Vagina (tissue), 2 donors: ENCODE results near the gene MVD. TPM values are rescaled to one million over a fixed set of nuclear protein-coding genes. Genes with fewer than 3 reads are reported as not detected.

Source experiments
- DNase-seq, 2 donors: peaks; one replicate each; pipeline ENCODE4 v3.0.0-alpha.2; 2017; ENCODE audit errors: extremely low spot score in 2 of 2
- H3K27ac ChIP-seq: fragments of 200-600 bp; sonication (generic); one replicate; pipeline ENCODE4 v1.5.1; 2019
- H3K27me3 ChIP-seq: fragments of 200-600 bp; sonication (generic); one replicate; pipeline ENCODE4 v1.5.1; 2019
- H3K36me3 ChIP-seq, 2 donors: fragments of 200-600 bp; sonication (generic); one replicate each; pipeline ENCODE4 v1.5.1; 2017 to 2019
- H3K4me1 ChIP-seq: fragments of 200-600 bp; sonication (generic); one replicate; pipeline ENCODE4 v1.5.1; 2019
- H3K4me3 ChIP-seq, 2 donors: fragments of 200-600 bp; sonication (generic); 1 replicate in 1 of 2; 2 replicates in 1 of 2; pipeline ENCODE4 v1.5.1; 2016 to 2019
- H3K9me3 ChIP-seq: fragments of 200-600 bp; sonication (generic); one replicate; pipeline ENCODE4 v1.5.1; 2019
- POLR2A ChIP-seq, 2 donors: fragments of 450-650 bp; IDR thresholded peaks; one replicate each; pipeline ENCODE4 v1.6.1; 2017; ENCODE audit warnings: antibody characterized with exemption in 2 of 2, mild to moderate bottlenecking in 2 of 2, moderate library complexity in 2 of 2
- POLR2AphosphoS5 ChIP-seq, 2 donors: sonication (generic); formaldehyde crosslinking; IDR thresholded peaks; one replicate each; pipeline ENCODE4 v1.9.0; 2017; ENCODE audit warnings: antibody characterized with exemption in 2 of 2, mild to moderate bottlenecking in 2 of 2, low read depth in 1 of 2; ENCODE audit not compliant: insufficient read depth in 1 of 2
- intact Hi-C: fragments of 100-400 bp; cut with DNase I; formaldehyde crosslinking; loops from one replicate; pipeline ENCODE4 v1.15.1; 2023
- total RNA-seq: library from RNA; depleted of rRNA; stranded (reverse); fragments of >200 nt; gene quantifications from one replicate; pipeline ENCODE4 v1.2.3, GENCODE V29; 2016
- TF ChIP-seq, protein P1 (sequence below), 3 experiments: fragments of 450-650 bp in 2 of 3; fragments of 200-600 bp in 1 of 3; sonication (generic) in 1 of 3; IDR thresholded peaks; one replicate each; pipeline ENCODE4 v1.5.1; 2017 to 2019; ENCODE audit warnings: antibody characterized with exemption in 3 of 3, mild to moderate bottlenecking in 2 of 3, moderate library complexity in 2 of 3

MVD gene
- total RNA-seq, 1 donor from 2014 or later = 33.1 TPM

DNA sequence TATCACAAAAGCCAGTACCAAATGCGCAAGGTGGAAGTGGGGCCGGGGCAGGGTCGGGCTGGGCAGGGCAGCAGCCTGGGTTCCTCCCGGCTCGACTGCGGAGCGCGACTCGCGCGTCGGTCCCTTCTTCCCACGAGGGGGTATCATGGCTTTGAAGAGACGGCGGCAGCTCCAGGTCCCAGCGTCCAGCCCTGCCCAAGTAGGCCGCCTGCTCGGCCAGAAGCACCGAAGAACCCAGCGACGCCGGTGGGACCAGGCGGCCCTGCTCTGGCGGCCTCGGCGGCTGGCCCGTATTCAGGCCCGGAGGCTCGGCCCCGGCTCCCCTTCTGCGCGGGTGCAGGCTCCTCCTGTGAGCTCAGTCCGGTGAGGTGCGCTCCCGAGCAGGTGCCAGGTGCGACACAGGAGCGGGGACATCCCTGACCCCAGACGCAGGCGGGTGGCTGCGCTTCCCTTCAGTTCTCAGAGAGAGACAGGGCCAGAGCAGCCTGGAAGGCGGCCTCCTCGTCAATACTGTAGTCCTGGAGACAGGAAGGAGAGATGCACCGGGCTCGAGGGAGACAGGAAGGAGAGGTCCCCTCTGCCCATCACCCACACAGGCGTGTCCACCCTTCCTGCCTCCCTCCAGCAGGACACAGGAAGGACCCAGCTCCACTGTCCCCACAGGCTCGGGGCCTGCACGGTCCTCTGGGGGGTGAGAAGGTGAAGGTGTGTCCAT lies 34.4 kb upstream of the MVD start:
- intact Hi-C loops = no loop called here
- Histone ChIP-seq H3K27me3 (no peaks in the 10 kb centered on the region), H3K4me1 (peaks cover 13% of the 10 kb centered on the region), H3K36me3 (peaks cover 0 to 27% of the 10 kb centered on the region in 2 donors), H3K4me3 (no peak overlapping the region), H3K27ac (no peak overlapping the region), H3K9me3 (no peaks in the 10 kb centered on the region)
- DNase-seq = no peak
- TF ChIP-seq POLR2AphosphoS5 (IDR thresholded peaks at IDR 0.05; ENCODE audit: insufficient read depth in 1 of 2, low read depth in 1 of 2) (no peak), POLR2A (IDR thresholded peaks at IDR 0.05) (no peak)
- TF ChIP-seq, protein P1, sequence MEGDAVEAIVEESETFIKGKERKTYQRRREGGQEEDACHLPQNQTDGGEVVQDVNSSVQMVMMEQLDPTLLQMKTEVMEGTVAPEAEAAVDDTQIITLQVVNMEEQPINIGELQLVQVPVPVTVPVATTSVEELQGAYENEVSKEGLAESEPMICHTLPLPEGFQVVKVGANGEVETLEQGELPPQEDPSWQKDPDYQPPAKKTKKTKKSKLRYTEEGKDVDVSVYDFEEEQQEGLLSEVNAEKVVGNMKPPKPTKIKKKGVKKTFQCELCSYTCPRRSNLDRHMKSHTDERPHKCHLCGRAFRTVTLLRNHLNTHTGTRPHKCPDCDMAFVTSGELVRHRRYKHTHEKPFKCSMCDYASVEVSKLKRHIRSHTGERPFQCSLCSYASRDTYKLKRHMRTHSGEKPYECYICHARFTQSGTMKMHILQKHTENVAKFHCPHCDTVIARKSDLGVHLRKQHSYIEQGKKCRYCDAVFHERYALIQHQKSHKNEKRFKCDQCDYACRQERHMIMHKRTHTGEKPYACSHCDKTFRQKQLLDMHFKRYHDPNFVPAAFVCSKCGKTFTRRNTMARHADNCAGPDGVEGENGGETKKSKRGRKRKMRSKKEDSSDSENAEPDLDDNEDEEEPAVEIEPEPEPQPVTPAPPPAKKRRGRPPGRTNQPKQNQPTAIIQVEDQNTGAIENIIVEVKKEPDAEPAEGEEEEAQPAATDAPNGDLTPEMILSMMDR (IDR thresholded peaks at IDR 0.05) = no peak

DNA sequence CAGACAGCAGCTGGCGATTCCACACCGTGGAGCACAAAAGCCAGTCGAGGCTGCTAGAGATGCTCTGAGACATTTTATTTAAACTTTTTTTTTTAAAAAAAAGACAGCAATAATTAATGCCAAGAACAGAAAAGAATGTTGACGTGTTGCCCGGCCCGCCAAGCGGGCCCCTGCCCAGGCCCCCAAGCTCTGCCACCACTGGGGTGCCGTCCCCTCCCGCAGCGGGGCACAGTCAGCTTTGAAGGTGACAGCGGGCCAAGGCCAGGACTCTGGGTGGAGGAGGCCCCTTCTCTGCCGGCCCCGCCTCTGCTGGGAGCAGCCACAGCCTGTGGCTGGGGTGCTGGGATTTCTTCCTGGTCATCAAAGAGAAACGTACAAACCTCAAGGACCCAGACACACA lies 33.5 kb upstream of the MVD start:
- Histone ChIP-seq H3K4me1 (peaks cover 10% of the 10 kb centered on the region), H3K4me3 (no peak overlapping the region), H3K27me3 (no peaks in the 10 kb centered on the region), H3K36me3 (peaks cover 0 to 27% of the 10 kb centered on the region in 2 donors), H3K27ac (no peak overlapping the region), H3K9me3 (no peaks in the 10 kb centered on the region)
- DNase-seq = no peak
- intact Hi-C loops = no loop called here
- TF ChIP-seq POLR2AphosphoS5 (IDR thresholded peaks at IDR 0.05; ENCODE audit: insufficient read depth in 1 of 2, low read depth in 1 of 2) = no peak
- no peak for TF ChIP-seq POLR2A (IDR thresholded peaks at IDR 0.05)

DNA sequence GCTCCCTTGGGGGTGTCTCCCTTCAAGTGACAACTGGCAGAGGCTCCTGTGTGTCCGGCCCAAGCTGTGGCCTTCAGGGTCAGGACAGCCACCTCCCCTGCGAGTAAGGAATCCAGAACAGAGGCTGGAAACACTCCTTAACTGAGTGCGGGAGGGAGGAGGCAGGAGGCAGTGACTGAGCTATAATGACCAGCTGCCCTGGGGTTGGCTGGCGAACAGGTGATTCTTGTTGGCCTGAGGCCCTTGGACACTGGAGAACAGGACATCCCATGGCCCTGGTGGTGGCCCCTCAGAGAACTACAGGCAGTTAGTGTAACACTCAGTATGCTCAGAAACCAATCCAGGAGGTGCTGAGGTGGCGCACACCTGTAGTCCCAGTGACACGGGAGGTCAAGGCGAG lies 32.9 kb upstream of the MVD start:
- TF ChIP-seq, protein P1 (IDR thresholded peaks at IDR 0.05) = no peak
- TF ChIP-seq POLR2A (IDR thresholded peaks at IDR 0.05) (no peak), POLR2AphosphoS5 (IDR thresholded peaks at IDR 0.05; ENCODE audit: insufficient read depth in 1 of 2, low read depth in 1 of 2) (no peak)
- Histone ChIP-seq H3K27ac (no peak overlapping the region), H3K4me3 (no peak overlapping the region), H3K9me3 (no peaks in the 10 kb centered on the region), H3K36me3 (peaks cover 0 to 27% of the 10 kb centered on the region in 2 donors), H3K27me3 (no peaks in the 10 kb centered on the region), H3K4me1 (peaks cover 3% of the 10 kb centered on the region)
- DNase-seq = no peak
- intact Hi-C loops = no loop called here

DNA sequence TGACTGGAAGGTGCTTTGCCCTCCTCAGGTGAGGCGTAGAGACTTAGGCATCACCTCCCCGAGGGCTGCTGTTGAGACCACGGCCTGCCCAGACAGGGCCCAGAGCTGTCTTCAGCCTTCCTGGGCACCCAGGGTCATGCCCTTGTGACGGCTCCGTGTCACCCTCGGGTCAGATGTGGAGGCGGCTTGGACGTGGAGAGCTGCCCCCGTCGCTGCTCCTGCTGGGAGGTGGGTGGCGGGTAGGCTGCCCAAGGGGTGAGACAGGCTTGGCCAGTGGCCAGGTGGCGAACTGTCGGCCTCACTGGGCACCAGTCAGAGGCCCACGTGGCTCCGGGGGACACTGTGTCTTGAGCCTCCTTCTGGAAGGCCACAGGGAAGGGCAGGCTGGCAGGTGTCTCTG lies 32.3 kb upstream of the MVD start:
- H3K4me1 ChIP-seq = no peaks in the 10 kb centered on the region
- TF ChIP-seq POLR2A (IDR thresholded peaks at IDR 0.05) = no peak
- TF ChIP-seq POLR2AphosphoS5 (IDR thresholded peaks at IDR 0.05; ENCODE audit: insufficient read depth in 1 of 2, low read depth in 1 of 2) = no peak
- TF ChIP-seq, protein P1 (IDR thresholded peaks at IDR 0.05) = no peak
- H3K9me3 ChIP-seq = no peaks in the 10 kb centered on the region
- H3K27ac ChIP-seq = no peak overlapping the region
- no peak overlapping the region for H3K4me3 ChIP-seq
- no peaks in the 10 kb centered on the region for H3K27me3 ChIP-seq
- no peak for DNase-seq
- H3K36me3 ChIP-seq = peaks cover 0 to 27% of the 10 kb centered on the region in 2 donors
- intact Hi-C loops = no loop called here

DNA sequence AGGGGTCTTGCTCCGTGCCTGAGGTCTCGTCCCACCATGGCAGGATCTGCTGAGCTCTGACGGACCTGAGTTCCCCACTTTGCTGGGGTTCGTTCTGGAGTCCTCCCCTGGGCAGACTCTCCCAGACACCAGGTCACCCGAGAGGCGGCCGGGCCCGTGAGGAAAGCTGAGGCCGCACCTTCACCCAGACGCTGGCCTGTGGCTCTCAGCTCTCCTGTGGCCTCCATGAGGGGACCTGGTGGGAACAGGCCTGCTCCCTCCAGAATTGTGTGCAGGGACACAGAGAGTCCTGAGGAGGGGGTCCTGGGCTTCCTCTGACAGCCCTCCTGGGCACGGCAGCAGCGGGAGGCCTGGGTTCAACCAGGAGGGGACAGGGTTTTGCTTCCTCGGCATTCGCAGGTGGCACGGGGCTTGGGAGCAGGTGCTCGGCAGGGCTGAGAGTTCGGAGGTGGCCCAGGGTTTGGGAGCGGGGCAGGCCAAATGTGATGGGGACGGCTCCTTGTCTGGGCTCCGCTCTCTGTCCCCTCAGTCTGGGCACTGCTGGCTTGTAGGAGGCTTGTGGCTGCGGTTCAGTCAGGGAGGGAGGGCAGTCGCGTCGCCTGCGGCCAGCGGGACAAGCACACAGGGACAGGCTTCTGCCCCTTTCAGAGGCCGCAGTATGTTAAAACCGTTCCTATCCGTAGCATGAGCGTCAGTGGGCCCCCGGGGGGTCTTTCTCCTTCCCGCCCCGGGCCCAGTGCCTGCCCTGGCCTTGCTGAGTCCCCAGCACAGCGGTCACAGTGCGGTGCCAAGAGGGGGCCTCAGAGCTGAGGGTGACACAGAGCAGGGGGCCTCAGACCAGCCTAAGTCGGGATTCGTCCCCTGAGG lies 31.6 kb upstream of the MVD start:
- H3K27me3 ChIP-seq = no peaks in the 10 kb centered on the region
- no peak overlapping the region for H3K4me3 ChIP-seq
- no peak for DNase-seq
- no peaks in the 10 kb centered on the region for H3K4me1 ChIP-seq
- no peaks in the 10 kb centered on the region for H3K9me3 ChIP-seq
- H3K36me3 ChIP-seq = peaks cover 0 to 27% of the 10 kb centered on the region in 2 donors
- intact Hi-C loops = no loop called here
- TF ChIP-seq POLR2AphosphoS5 (IDR thresholded peaks at IDR 0.05; ENCODE audit: insufficient read depth in 1 of 2, low read depth in 1 of 2) = no peak
- TF ChIP-seq POLR2A (IDR thresholded peaks at IDR 0.05) = no peak
- TF ChIP-seq, protein P1 (IDR thresholded peaks at IDR 0.05) = no peak
- no peak overlapping the region for H3K27ac ChIP-seq
